IPS DF 19.7 (cell line): Measurements from ENCODE around the gene ZBTB16.

Experiments
- DNase-seq: peaks from one replicate; pipeline ENCODE4 v3.0.0-alpha.2; 2013; ENCODE audit warnings: low read depth, low spot score

The ZBTB16 gene

DNA sequence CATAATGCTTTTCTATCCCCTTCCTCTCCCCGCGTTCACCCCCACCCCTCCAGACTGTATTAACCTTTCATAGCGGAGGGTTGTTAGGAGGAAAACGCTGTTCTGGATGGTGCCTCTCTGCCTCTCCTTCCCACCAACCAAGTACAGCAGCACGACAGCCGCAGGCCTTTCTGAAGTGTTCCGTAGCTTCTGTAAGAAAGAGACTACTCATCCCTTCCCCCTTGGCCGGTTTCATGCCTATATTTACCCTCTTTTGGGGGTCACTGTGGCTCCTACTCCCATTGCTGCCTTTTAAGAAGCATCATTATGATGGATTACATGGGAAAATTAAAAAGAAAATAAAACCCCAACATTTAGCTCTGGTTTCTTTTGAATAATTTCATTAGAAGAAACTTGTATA, 46.5 kb downstream of the ZBTB16 start:
- no peak for DNase-seq

- no peak for DNase-seq
Observed at GRCh38 chr11:114106986-114107385, 47.5 kb downstream of the ZBTB16 start.

GRCh38 chr11:114108501-114109205, 49.1 kb downstream of the ZBTB16 start:
- no peak for DNase-seq

- no peak for DNase-seq
Observed at GRCh38 chr11:114109206-114110090, 49.9 kb downstream of the ZBTB16 start.

DNA sequence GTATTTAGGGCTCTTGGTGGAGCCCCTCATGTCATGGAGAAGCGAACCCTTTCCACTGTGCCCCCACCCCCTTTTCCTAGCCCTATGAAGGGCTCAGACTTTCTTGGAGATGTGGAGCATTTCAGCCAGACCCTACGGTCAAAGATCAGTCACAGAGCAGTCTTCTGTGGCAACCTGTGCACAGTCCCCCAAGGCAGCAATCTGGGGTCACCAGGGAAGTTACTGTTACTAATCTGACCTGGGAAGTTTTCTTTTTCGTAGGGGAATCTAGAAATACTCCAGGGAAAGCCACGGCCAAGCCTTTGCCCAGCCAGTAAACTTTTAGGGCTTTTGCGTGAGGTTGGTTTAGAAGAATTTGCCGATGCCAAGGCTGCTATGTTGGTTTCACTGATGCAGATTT, 50.6 kb downstream of the ZBTB16 start:
- DNase-seq, result no peak

GRCh38 chr11:114110952-114111947, 51.7 kb downstream of the ZBTB16 start:
- no peak for DNase-seq

DNA sequence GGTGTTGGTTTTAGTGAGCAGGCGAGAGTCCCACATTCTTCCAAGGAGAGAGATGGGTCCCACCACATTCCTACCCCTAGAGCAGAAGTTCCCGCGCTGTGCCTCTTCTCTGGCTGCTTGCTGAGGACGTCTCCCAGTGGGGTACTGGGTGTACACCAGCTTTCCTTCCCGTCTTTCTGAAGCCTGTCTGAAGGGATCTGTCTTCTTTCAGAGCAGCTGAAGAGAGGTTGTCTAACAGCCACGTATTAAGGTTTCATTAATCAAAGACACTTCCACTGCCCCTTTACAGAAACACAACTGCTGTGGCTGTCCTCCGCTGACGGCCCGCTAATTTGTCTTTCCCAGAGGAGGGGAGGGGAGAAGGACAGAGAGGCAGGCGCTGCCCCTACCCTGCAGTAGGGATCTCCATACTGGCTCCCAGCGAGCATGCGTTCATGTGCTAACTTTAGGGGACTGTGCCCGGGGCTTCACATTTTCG, 56.0 kb downstream of the ZBTB16 start:
- DNase-seq, result no peak

GRCh38 chr11:114116357-114116756, 56.8 kb downstream of the ZBTB16 start:
- DNase-seq, result no peak

- no peak for DNase-seq
Observed at GRCh38 chr11:114116800-114117199, 57.3 kb downstream of the ZBTB16 start.

GRCh38 chr11:114120606-114121005, 61.1 kb downstream of the ZBTB16 start:
- no peak for DNase-seq

- no peak for DNase-seq
Observed at GRCh38 chr11:114121138-114121537, 61.6 kb downstream of the ZBTB16 start.

GRCh38 chr11:114121804-114122504, 62.4 kb downstream of the ZBTB16 start:
- no peak for DNase-seq

DNA sequence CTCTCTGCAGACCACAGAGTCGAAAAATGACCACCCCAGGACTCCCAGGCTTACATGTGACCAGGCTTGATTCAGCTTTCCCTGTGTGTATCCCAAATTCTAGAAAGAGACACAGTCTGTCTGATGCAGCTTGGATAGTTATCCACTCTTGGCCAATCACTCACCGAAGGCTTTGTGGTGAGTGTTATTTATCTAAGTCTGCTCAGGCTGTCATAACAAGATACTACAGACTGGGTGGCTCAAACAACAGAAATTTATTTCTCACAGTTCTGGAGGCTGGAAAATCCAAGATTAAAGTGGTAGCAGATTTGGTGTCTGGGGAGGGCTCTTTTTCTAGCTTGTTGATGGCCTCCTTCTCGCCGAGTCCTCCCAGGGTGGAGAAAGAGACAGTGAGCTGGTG, 63.2 kb downstream of the ZBTB16 start:
- no peak for DNase-seq

DNA sequence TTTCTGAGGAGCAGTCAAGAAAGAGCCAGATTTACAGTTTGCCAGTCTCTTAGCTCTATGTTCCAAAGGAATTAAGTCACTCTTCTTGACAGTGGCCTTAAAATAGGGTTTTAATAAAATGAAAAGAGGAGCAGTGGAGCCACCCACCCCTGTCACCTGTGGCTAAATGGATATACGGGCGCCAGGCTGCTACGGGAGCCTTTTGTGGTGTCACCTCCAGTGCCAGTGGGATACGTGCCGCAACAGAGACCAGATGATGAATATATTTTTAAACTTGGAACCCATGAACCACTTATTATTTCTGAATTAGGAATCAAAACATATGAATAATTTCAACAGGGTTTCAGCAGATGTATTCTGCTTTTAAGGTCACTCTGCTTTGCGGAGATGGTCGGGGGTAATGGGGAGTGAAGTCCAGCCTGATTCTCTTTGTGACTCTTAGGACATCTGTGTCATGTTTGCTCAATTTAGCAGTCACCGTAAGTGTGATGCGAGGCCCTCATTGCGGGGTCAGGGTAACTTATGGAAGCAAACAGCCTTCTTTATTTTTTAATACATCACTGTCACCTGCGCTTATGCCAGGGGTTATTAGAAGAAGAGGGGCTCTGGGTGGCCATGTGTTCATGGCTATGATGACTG, 64.3 kb downstream of the ZBTB16 start:
- no peak for DNase-seq

DNA sequence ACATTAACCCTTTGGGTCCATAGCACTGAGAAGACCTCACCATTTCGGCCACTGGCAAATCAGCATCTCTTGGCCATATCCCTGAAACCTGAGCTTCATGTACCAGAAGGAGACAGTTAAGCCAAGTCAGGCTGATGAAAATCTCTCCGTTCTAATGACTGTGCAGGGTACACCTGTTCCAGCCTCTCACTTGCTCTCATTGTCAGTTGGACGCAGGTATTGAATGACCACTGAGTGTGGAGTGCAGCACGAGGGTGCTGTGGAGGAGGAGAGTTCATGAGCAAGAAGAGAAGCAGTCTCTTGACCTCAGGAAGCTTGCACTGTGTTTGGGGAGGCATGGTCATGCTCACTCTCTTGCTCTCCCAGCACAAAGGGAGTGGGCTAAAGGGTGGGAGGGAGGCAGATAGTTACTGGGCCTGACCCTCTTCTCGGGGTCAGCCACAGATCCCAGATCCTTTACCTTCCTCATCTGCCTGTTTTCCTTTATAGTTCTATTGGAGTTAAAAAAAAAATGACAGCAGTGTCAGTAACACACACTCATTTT, 65.2 kb downstream of the ZBTB16 start:
- no peak for DNase-seq

- DNase-seq, result no peak
Observed at GRCh38 chr11:114125531-114125930, 66.0 kb downstream of the ZBTB16 start.

DNA sequence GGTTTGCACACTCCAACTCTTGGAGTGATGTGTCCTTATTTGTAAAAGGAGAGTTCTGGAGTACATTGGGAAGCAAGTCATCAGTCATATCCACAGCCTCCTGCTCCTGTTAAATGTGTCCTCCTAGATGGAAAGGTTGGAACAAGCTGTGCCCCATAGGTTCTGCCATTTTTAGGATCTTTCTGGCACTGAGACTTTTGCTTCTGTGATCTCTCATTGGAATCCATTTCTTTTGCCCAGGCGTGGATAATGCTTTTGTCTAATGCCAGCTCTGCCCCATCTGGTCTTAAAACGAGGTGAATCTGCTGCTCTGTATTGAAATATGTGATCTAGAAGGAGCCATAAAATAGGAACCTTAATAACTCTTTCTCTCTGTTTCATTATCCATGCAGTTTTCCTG, 66.4 kb downstream of the ZBTB16 start:
- DNase-seq, result no peak

GRCh38 chr11:114128399-114128798, 68.9 kb downstream of the ZBTB16 start:
- DNase-seq, result no peak

- DNase-seq, result no peak
Observed at GRCh38 chr11:114129142-114129541, 69.6 kb downstream of the ZBTB16 start.

GRCh38 chr11:114129699-114130098, 70.2 kb downstream of the ZBTB16 start:
- DNase-seq, result no peak
